HG02943 (cell line): Measurements from ENCODE around the gene RIMKLB.
"Not testable (repeated sequence)": the region's sequence is repeated elsewhere in the genome, so short reads cannot be mapped to it uniquely, and the experiment has no call there.

ENCODE experiments used
- ATAC-seq: cut with Tn5 transposase; IDR thresholded peaks from one replicate; pipeline ENCODE4 v1.9.1; 2021; ENCODE audit warnings: mild to moderate bottlenecking, low read depth, moderate library complexity; ENCODE audit not compliant: unreplicated experiment

The RIMKLB gene

GRCh38 chr12:8689681-8690080 is 8.1 kb upstream of the RIMKLB start:
- no peak for ATAC-seq

- ATAC-seq, result no peak
Measured at GRCh38 chr12:8692573-8692972, 5.2 kb upstream of the RIMKLB start.

- no peak for ATAC-seq
Measured at GRCh38 chr12:8695116-8695515, 2.7 kb upstream of the RIMKLB start.

DNA sequence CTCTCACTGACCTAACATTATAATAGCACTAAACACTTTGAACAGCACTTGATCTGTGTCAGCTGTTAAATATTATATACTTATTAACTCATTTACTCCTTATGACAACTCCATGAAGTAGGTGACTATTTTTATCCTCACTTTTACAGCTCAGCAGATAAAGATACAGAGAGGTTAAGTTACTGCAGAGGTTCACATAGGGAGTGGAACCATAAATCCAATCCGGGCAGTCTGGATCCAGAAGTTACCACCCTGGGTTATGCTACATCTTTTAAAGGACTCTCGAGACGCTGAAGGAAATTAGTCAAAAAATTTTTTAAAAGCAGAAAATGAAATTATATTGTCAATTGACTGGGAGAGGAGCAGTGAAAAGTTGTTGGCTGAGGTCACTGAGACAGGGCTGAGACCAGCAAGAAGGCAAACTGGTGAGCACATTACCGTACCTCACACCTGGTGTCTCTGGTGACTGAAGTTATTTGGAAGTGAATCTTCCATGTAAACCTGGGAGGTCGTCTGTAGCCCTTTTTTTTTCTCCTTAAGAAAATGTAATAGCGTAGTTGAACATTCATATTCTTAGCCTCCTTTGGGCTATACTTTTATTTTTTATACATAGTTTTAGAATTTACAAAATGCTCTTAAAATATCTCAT is 1.2 kb upstream of the RIMKLB start:
- no peak for ATAC-seq

- ATAC-seq, result peak; percentile 23
Measured at GRCh38 chr12:8697120-8697475, 693 bp upstream of the RIMKLB start.

- peak; percentile 20 for ATAC-seq
Measured at GRCh38 chr12:8698132-8698851, 501 bp downstream of the RIMKLB start.

- no peak for ATAC-seq
Measured at GRCh38 chr12:8698879-8699278, 1.1 kb downstream of the RIMKLB start.

- ATAC-seq, result no peak
Measured at GRCh38 chr12:8699714-8700113, 1.9 kb downstream of the RIMKLB start.

DNA sequence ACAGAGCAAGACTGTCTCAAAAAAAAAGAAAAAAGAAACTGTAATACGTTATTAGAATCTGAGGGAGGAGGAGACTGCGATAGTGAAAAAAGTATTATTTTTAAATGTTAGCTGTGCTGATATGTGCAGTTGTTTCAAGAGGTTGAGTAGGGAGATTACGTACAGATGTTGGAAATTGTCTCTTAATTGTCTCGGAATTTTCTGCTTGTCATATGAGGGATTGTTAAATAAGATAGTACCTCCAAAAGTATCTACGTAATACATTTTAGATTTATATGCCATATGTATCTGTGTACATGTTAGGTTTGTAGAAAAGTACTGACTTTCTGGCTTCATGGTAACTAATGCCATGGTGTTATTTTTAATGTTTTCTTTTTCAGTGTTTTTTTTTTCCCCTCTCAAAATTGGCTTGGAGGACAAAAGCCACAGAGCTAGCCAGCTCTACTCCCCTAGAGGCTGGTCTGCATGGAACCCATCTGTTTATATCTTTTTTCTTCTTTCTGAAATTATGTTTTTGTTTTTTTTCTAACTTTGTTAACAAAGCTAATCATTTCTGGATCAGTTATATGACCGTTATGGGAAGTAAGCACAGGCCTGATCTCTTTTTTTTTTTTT is 3.4 kb downstream of the RIMKLB start:
- no peak for ATAC-seq

GRCh38 chr12:8702159-8702558 is 4.4 kb downstream of the RIMKLB start:
- no peak for ATAC-seq

- no peak for ATAC-seq
Measured at GRCh38 chr12:8709124-8709830, 11.5 kb downstream of the RIMKLB start.

DNA sequence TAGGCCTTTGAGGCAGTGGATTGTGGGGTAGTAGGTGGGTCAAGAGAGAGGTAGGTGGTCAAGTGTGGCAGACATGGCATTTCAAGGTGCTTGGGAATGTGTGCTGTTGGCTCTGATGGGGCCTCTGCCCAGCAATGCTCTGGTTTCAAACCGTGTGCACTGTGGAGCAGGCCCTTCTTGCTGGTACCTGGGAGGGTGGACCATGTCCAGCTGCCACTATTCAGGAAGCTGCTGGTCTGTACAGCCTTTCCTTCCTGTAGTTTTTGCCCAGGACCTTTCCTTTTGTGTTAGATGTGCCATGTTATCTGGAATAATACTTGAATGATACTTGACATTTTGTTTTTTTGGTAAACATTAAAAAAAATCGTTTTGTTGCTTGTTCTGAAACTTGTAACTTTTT is 14.8 kb downstream of the RIMKLB start:
- ATAC-seq, result no peak

- no peak for ATAC-seq
Measured at GRCh38 chr12:8722286-8722800, 24.6 kb downstream of the RIMKLB start.

- ATAC-seq, result no peak
Measured at GRCh38 chr12:8734873-8735381, 37.1 kb downstream of the RIMKLB start.

DNA sequence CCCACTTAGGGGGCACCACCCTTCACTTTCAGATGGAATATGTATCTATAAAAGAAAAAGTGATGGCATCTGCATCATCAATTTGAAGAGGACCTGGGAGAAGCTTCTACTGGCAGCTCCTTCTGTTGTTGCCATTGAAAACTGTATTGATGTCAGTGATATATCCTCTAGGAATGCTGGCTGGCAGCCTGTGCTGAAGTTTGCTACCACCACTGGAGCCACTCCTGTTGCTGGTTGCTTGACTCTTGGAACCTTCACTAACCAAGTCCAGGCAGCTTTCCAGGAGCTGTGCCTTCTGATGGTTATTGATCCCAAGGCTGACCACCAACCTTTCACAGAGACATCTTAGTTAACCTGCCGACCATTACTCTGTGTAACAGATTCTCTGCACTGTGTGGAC is 44.7 kb downstream of the RIMKLB start:
- no peak for ATAC-seq

DNA sequence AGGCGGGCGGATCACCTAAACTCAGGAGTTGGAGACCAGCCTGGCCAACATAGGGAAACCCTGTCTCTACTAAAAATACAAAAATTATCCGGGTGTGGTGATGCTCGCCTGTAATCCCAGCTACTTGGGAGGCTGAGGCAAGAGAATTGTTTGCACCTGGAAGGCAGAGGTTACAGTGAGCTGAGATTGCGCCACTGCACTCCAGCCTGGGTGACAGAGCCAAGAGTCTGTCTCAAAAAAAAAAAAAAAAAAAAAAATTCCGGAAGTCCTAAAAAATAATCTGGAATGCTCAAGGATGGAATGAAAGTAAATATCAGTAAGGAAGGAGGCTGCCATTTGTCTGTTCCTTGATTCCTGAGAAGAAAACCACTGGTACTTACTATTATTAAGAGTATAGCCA is 45.3 kb downstream of the RIMKLB start:
- not testable (repeated sequence) for ATAC-seq

GRCh38 chr12:8745631-8746030 is 47.8 kb downstream of the RIMKLB start:
- not testable (repeated sequence) for ATAC-seq

GRCh38 chr12:8746046-8746445 is 48.3 kb downstream of the RIMKLB start:
- no peak for ATAC-seq

DNA sequence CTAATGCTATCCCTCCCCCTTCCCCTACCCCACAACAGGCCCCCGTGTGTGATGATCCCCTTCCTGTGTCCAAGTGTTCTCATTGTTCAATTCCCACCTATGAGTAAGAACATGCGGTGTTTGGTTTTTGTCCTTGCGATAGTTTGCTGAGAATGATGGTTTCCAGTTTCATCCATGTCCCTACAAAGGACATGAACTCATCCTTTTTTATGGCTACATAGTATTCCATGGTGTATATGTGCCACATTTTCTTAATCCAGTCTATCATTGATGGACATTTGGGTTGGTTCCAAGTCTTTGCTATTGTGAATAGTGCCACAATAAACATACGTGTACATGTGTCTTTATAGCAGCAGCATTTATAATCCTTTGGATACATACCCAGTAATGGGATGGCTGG is 62.3 kb downstream of the RIMKLB start:
- not testable (repeated sequence) for ATAC-seq

- not testable (repeated sequence) for ATAC-seq
Measured at GRCh38 chr12:8762701-8763100, 64.9 kb downstream of the RIMKLB start.

GRCh38 chr12:8766121-8766520 is 68.3 kb downstream of the RIMKLB start:
- ATAC-seq, result not testable (repeated sequence)
